GM10266 (cell line): Measurements from ENCODE around the gene EIF6.

Experiments used
- DNase-seq: peaks from one replicate; pipeline ENCODE4 v3.0.0; 2012; ENCODE audit errors: extremely low spot score
- TF ChIP-seq, protein P1 (sequence below): IDR thresholded peaks from 2 replicates; pipeline ENCODE4 v1.5.1; 2012; ENCODE audit warnings: mild to moderate bottlenecking, low read depth; ENCODE audit not compliant: control insufficient read depth, insufficient read depth; ENCODE audit errors: missing control alignments

Gene EIF6

DNA sequence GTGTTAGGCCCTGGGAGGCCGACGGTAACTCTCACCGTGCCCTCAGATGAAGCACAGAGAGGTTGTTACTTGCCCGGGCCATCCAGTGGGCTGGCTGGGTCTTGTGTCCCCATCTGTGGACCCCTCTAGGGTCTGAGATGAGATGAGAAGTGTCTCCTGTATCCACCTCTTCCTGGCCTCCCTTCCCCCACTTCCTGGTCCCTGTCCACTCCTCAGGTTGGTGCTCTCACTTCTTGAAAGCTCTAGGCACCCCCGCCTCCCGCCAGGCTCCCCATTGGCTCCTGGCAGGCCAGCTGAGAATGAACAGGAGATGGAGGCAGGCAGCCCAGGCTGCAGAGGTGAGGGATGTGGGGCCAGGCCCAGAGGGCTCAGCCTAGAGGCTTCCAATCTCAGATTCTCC is 8.2 kb downstream of the EIF6 start:
- no peak for DNase-seq
- TF ChIP-seq, protein P1, sequence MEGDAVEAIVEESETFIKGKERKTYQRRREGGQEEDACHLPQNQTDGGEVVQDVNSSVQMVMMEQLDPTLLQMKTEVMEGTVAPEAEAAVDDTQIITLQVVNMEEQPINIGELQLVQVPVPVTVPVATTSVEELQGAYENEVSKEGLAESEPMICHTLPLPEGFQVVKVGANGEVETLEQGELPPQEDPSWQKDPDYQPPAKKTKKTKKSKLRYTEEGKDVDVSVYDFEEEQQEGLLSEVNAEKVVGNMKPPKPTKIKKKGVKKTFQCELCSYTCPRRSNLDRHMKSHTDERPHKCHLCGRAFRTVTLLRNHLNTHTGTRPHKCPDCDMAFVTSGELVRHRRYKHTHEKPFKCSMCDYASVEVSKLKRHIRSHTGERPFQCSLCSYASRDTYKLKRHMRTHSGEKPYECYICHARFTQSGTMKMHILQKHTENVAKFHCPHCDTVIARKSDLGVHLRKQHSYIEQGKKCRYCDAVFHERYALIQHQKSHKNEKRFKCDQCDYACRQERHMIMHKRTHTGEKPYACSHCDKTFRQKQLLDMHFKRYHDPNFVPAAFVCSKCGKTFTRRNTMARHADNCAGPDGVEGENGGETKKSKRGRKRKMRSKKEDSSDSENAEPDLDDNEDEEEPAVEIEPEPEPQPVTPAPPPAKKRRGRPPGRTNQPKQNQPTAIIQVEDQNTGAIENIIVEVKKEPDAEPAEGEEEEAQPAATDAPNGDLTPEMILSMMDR: no peak

DNA sequence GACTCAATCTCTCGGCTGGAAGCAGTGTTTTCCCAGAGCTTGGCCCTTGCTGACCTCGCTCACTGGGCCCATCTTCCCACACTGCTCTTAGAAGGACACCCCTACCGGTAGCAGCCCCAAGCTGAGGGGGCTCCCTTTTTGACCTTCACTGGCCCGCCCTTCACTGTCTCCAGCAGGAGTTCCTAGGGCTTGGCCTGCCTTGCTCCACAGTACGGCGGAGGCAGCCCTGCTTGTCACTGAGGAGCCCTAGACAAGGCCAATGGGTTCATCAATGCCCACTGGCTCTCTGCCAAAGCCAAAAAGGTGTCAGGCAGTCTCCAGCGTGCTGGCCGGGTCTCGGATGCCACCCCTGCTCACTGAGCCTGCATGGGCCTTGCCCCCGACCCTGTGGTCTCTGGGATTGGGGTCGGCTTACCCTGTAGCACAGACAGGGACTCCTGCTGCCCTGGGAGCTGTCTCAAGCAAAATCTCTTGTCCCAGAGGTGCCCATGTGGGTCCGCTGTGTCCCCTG is 8.8 kb downstream of the EIF6 start:
- TF ChIP-seq, protein P1: no peak
- DNase-seq: no peak

DNA sequence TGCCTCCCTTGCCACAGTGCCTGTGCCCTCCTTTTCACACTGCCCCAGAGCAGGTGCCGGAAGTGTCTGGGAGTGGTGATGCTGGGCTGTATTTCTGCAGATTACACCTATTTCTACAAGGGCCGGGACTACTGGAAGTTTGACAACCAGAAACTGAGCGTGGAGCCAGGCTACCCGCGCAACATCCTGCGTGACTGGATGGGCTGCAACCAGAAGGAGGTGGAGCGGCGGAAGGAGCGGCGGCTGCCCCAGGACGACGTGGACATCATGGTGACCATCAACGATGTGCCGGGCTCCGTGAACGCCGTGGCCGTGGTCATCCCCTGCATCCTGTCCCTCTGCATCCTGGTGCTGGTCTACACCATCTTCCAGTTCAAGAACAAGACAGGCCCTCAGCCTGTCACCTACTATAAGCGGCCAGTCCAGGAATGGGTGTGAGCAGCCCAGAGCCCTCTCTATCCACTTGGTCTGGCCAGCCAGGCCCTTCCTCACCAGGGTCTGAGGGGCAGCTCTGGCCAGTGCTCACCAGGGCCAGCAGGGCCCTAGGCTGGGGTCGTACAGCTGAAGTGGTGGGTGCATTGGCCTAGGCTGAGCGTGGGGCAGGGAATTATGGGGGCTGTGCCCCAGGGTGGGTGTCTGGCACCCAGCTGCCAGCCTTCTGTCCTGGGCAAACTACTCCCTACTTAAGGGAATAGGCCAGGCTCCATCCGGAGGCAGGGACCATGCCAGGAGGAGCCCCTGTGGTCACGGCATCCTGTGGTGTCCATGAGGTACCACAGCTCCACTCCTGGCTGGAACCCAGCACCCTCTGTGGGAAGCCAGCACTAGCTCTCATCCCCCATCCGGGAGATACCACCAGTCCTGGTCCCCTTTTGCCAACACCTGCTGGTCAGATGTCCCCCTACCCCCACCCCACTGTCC is 10.1 kb downstream of the EIF6 start:
- TF ChIP-seq, protein P1: no peak
- no peak for DNase-seq

DNA sequence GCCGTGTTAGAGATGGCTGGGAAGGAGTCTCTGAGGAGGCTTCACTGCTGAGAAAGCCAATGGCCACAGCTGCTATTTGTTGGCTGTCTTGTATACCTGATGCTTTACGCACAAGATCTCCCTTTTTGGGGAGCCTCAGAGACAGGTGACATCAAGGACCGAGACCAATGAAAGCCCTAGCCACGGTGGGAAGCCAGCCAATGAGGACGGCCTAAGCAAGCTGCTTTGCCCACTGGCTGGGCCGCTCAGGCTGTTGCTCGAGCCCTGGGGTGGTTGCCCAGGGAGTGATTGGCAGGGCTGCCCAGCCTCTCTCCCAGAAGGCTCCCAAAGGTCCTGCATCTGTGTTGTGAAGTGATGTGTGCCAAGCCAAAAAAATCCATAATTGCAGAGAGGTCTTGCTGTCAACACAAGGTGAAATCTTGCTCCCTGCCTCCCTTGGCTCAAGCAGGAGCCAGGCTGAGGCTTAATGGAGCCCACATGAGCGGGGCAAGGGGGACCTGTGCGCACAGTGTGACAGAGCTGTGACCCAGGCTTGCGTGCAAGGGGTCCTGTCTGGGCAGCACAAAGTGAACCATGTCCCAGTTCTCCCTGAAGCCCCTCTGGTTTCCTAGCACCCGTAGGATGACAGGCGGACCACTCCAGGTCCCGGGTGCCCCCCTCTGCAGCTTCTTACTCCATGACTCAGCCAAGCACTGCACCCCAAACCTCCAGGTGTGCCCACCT is 11.0 kb downstream of the EIF6 start:
- TF ChIP-seq, protein P1: no peak
- DNase-seq: no peak

DNA sequence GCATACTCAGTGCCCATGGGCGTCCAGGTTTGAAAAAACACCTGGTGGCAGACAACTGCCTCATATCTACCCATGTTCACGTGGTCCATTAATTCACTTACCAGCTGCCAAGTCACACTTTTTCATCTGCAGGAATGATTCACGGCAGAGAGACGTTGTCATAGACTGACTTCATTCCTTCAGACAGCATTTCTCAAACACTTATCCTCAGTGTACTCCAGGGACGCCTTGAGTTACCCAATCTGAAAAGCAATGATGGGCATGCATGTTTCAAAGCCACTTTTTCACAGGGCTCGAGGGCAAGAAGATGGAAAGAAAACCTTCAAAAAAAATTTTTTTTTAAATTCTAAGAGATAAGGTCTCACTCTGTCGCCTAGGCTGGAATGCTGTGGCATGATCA is 12.7 kb downstream of the EIF6 start:
- DNase-seq: no peak
- TF ChIP-seq, protein P1: no peak

DNA sequence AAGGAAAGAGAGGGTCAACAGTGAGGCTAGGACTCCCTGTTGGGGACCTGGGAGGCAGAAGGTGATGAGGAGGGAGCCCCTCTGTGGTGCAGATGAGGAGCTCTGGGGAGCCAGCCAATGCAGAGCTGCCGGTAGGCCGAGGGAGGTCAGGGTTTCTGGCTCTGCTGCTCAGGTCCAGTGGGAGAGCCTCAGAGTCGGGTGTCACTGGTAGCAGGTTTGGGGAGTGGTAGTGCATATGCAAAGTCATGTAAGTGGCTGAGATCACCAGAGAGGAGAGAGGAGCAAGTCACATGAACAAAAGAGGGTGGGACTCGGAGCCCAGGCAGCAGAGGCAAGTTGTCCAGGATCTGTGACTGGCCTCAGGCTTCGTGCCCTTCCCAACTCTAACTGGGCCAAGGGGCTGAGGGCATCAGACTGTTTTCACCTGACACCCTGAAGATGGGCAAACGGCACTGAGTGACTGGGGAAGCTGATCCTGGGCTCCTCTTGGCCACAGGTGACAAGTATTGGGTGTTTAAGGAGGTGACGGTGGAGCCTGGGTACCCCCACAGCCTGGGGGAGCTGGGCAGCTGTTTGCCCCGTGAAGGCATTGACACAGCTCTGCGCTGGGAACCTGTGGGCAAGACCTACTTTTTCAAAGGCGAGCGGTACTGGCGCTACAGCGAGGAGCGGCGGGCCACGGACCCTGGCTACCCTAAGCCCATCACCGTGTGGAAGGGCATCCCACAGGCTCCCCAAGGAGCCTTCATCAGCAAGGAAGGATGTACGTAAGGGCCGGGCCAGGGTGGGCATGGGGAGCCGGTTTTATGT is 13.3 kb downstream of the EIF6 start:
- TF ChIP-seq, protein P1: no peak
- DNase-seq: no peak
